GM21786 (cell line): ENCODE measurements around the gene CAMK1D.

ENCODE experiments used
- ATAC-seq: cut with Tn5 transposase; IDR thresholded peaks from one replicate; pipeline ENCODE4 v1.9.1; 2021; ENCODE audit not compliant: unreplicated experiment

The CAMK1D gene

DNA sequence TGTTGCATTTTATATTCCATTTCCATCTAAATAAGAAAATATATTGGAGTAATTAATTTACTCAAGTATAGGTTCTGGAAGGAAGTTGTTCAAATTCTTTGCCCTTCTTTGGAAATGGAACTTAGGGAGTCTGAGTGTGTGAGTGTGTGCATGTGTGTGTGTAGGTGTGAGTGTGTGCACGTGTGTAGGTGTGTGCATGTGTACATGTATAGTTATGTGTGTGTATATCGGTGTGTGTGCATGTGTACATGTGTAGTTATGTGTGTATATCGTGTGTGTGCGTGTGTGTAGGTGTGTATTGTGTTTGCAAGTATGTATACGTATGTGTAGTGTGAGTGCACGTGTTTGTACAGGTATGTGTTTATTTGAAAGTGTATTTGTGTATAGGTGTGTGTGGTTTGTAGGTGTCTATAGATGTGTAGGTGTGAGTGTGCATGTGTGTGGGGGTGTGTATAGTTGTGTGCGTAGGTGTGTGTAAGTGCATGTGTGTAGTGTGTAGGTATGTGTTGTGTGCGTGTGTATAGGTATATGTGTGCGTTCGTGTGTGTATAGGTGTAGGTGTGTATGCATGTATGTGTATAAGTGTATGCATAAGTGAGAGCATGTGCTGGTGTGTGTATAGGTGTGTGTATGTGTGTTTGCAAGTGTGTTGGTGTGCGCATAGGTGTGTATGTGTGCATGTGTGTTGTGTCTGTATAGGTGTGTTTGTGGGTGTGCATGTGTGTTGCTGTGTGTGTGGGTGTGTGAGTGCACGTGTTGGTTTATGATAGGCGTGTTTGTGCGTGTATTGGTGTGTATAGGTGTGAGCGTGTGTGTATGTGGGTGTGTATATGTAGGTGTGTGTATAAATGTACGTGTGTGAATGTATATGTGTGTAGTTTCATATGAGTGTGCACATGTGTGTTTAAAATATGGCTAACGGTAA lies 266.2 kb downstream of the CAMK1D start:
- ATAC-seq, result no peak

GRCh38 chr10:12617191-12618175 lies 268.1 kb downstream of the CAMK1D start:
- peak; percentile 46 for ATAC-seq

DNA sequence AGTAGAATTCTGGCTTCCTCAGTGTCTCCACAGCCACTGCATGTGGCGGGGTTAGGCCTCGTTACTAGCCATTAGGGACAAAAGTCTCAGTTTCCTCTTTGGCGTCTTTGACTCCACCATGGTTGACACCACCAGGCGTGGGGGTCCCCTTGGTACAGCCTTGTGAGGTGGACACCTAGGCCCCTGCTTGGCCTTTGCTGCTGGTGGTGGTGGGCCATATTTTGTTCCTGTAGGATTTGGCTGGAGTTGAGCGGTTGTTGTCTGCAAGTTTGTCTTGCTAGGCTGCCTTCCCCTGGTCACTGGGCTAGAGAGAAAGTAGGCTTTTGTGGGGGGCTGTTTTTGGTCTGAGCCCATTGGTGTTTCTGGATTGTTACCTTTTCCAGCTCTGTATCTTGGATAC lies 272.7 kb downstream of the CAMK1D start:
- no peak for ATAC-seq

- ATAC-seq, result no peak
Measured at GRCh38 chr10:12622691-12623090, 273.3 kb downstream of the CAMK1D start.

GRCh38 chr10:12625393-12626023 lies 276.2 kb downstream of the CAMK1D start:
- no peak for ATAC-seq

- no peak for ATAC-seq
Measured at GRCh38 chr10:12628153-12628552, 278.8 kb downstream of the CAMK1D start.

DNA sequence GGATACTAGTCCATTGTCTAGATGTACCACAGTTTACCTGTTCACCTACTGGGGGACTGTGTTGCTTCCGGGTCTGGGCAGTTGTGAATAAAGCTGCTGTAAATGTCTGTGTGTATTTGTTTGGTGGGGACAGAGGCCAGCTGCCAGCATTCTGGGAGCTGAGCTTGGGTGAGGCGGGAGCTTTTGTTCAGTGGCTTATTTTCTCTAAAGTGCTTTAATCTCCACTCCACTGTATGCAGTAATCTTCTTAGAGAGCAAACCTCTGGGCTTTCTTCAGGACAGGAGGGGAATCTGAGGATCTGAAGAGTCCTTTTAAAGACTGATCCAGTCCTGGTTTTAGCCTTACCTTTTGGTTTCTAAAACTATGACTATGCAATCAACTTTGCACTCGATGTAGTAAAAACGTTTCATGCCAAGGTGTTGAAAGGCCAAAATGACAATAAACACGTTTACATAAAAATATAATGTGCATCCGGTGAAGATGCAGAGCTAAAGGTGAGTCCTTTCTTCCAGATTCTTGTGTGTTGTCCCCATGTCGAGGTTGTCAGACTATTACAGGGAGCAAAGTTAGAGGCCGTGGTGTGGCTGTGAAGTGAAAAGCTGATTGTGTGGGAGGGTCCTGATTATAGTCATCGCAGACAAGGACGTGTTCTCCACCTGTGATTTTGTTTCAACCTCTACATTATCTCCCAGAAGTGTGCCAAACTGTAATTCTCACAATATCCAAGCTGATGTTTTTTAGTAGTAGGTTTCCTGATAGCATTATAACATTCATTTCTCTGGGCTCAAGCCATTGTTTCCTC lies 279.8 kb downstream of the CAMK1D start:
- no peak for ATAC-seq

GRCh38 chr10:12629767-12630165 lies 280.4 kb downstream of the CAMK1D start:
- no peak for ATAC-seq

DNA sequence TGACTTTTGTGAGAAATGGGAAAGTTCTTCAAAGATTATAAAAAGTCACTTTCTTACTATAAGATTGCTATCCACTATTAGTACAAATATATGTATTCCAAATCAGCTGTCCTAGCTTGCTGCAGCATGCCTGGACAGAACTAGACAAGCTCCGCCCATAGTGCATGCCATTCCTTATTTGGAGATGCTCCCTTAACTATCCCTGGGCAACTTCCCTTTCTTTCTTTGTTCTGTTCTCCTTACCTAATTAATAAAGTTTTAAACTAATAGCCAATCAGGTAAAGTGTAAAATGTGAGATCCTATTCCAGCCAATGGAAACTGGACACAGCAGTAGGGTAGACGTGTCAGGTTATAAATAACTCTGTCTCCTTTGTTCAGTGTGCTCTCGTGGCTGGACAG lies 281.9 kb downstream of the CAMK1D start:
- ATAC-seq, result no peak

- ATAC-seq, result no peak
Measured at GRCh38 chr10:12631787-12632562, 282.6 kb downstream of the CAMK1D start.

DNA sequence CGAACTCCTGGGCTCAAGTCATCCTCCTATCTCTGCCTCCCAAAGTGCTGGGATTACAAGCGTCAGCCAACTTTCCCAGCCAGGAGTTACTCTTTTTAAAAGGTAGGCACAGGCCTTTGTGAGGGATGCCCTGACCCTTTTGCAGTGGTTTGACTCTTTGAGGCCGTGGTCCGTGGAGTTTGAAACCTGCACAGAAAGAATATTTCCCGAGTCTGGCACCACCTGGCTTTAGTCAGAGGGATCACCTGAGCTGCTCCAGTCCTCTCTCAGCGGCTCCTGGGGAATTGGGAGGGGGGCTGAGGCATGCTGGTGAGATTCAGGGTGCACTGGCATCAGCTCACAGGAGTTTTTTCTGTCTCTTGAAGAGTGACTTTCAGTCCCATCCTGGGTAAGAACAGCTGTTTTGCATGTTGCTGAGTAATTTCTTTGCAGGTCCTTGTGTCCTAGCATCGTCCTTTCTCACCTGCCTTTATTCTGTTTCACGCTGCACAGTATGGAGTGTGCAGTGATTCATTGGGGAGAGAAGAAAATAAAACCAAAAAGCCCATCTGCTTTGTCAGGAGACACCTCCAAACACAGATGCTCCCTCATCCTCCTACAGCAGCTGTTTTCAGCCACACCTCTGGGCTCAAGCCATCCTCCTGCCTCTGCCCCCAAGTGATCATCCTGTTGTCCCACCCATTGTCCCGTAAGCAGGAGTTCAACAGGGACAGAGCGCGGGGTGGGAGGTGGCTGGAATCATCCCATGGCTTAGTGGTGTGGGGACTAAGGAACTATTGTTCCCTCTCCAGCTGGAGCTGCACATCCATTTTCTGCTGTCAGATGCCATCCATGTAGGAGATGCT lies 284.7 kb downstream of the CAMK1D start:
- ATAC-seq, result peak; percentile 44

- ATAC-seq, result no peak
Measured at GRCh38 chr10:12634621-12634931, 285.2 kb downstream of the CAMK1D start.

DNA sequence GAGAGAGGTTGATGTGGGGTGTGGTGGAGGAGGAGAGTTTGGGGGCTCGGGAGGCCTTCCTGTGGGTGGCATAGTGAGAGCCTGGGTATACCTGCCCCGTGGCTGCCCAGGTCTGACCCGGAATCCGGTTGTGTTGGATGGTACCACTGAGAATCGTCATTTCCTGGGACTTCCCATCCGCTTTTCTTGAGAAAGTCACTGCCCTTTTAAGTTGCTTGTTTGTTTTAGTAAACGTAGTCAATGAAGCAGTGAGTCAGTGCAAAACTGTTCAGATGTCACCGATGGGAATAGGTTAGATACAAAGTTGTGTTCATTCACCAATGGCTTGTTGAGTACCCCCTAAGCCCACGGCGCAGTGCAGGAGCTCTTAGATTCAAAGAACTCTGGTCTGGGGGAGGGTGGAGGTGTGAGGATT lies 285.8 kb downstream of the CAMK1D start:
- no peak for ATAC-seq

DNA sequence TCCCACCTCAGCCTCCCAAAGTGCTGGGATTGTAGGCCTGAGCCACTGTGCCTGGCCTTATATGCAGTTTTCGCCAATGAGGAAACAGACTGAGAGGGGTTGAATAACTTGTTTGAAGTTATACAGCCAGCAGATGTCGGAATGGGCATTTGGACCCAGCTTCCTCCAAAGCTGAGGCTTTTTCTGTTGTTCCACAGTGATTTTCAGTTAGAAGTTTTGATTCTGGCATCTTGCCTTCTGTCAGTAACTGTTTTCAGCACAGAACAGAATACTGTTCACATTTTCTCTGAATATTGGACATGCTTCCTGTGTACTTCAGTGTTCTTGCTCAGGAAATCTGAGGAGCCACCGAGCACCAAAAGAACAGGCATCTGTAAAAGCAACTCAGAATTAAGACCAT lies 287.2 kb downstream of the CAMK1D start:
- ATAC-seq, result no peak

DNA sequence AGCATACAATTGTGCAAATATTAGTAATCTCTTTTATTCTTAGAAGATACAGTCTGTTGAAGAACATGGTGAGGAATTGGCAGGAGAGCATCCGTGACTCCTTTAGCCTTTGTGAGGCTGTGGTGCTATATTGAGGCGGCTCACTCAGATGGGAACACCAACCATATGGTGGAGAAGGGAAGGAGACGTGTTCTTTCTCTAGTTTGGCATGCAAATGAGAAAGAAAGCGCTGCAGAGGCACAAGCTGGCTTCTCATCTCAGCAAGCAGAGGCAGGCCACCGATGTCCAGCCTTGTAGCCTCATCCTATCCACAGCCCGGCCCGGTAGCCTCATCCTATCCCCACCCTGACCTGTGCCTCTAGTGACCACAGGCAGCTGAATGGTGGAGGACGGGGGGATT lies 288.3 kb downstream of the CAMK1D start:
- no peak for ATAC-seq

- ATAC-seq, result no peak
Measured at GRCh38 chr10:12638103-12638502, 288.8 kb downstream of the CAMK1D start.

DNA sequence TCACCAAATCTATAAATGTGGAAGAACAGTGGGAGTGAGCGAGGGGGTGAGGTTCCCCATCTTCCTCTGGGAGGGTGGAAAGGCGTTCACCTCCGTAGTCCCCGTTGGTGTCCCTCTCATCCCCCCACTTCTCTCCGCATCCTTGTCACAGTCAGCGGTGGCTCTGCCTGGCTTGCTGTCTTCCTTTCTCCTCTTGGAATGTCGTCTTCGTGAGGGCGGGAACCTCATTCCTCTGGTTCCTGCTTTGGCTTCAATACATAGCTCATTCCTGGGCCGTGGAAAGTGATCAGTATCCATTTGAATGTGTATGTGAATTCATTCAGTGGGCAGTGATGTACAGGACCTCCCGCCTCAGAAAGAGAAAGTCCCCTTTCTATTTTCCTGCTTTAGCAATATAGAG lies 289.4 kb downstream of the CAMK1D start:
- no peak for ATAC-seq

- ATAC-seq, result no peak
Measured at GRCh38 chr10:12639996-12640944, 290.9 kb downstream of the CAMK1D start.
